ENCODE data around the gene CCL16. TPM values are rescaled to one million over a fixed set of nuclear protein-coding genes. Genes with fewer than 3 reads are reported as not detected.

The CCL16 gene
- total and polyA plus RNA-seq, 2 of the 8 experiments (the other 6 are each of a cell fraction or from before 2014, with no cell fraction given), result not detected

DNA sequence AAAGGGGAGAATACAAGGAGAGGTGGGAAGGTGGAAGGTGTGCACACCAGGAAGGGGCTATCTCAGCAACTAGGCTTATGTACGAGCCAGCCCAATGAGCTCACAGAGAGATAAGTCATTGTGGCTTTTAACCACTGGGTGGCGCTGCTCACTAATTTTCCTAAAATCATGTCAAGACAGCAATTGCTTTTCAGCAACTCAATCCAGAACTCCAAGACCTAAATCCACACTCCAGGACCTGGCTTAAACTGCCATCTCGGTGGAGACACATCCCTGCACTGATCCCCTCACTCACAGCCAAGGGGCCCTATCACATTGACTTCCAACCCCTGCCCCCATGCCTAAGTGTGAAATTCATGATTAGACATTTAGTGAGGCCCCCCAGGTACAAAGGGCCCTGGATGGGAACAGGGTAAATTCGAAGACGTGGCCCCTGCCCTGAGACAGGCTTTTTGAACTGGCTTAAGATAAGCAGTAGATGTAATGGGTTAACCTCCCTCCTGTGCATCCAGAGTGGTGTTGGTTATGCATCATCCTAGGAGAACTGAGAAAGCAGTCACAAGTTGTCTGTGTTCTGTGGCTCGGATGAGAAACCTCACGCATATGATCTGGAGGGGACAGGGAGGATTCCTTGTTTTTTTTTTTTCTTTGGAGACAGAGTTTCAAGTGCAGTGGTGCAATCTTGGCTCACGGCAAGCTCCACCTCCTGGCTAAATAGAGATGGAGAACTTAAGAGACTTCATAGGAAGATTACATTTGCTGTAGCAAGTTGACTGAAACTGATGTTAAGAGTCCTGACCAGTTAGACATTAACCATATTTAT is 11.5 kb downstream of the CCL16 start:
- H3K9me3 ChIP-seq (ENCODE audit: insufficient read depth in 2 of 2, low read depth in 1 of 2, low read length in 1 of 2), result no peaks in the 10 kb centered on the region
- H4K5ac ChIP-seq (ENCODE audit: insufficient read length, low read depth, low read length), result peak overlapping the region; percentile 26
- no peak overlapping the region for H3K27ac ChIP-seq (ENCODE audit: low read depth, low read length)
- no peak overlapping the region for H3K4me2 ChIP-seq (ENCODE audit: insufficient read depth in 1 of 2, low read depth in 2 of 2, low read length in 2 of 2)
- no peak overlapping the region for H3K14ac ChIP-seq (ENCODE audit: insufficient read length)
- peak; percentile 60 to 87 for DNase-seq (ENCODE audit: low read depth in 1 of 2, low spot score in 2 of 2)
- 0 out of 2 replicates have a peak overlapping the region, but pooled peaks have one; percentile 65 for H2AFZ ChIP-seq (ENCODE audit: low read length)
- H2BK20ac ChIP-seq (ENCODE audit: low read length), result no peak overlapping the region
- H3K79me2 ChIP-seq (ENCODE audit: control insufficient read depth in 1 of 2, insufficient read depth in 2 of 2, low read length in 2 of 2), result no peaks in the 10 kb centered on the region
- H3K79me1 ChIP-seq (ENCODE audit: low read depth, low read length), result no peaks in the 10 kb centered on the region
- no peak overlapping the region for H3K9ac ChIP-seq (replicated peaks in 1 of 4; ENCODE audit: extremely low read depth in 1 of 4, low read depth in 3 of 4, low read length in 3 of 4)
- no peak for FAIRE-seq
- H3K56ac ChIP-seq (replicated peaks; ENCODE audit: insufficient read length, low read depth, low read length), result no peak overlapping the region
- no peak overlapping the region for H2BK15ac ChIP-seq (ENCODE audit: low read length)
- H4K20me1 ChIP-seq (replicated peaks in 1 of 2; ENCODE audit: control insufficient read depth in 1 of 2, insufficient read depth in 2 of 2, low read length in 2 of 2), result no peaks in the 10 kb centered on the region
- no peak overlapping the region for H3K4ac ChIP-seq (replicated peaks; ENCODE audit: insufficient read length, low read depth, low read length)
- no peak overlapping the region for H3K23ac ChIP-seq (ENCODE audit: insufficient read length)
- POLR2A ChIA-PET (ENCODE audit: partially characterized antibody), result interaction anchor here (0.6 kb wide), 1 partner anchor 38 kb away, joined by 3 read pairs; no protein-coding TSS in a partner anchor
- H2BK120ac ChIP-seq (replicated peaks; ENCODE audit: low read depth, low read length), result no peak overlapping the region
- H3K36me3 ChIP-seq (ENCODE audit: control insufficient read depth in 2 of 4, insufficient read depth in 4 of 4, low read length in 3 of 4), result no peaks in the 10 kb centered on the region
- H3K27me3 ChIP-seq (replicated peaks in 1 of 4; ENCODE audit: control insufficient read depth in 3 of 4, extremely low read depth in 1 of 4, insufficient read depth in 3 of 4, low read length in 3 of 4), result no peaks in the 10 kb centered on the region
- peaks cover 0 to 2% (median 0%) of the 10 kb centered on the region in 4 experiments; a peak in 2 of 7 replicates for H3K4me1 ChIP-seq (replicated peaks in 1 of 4; ENCODE audit: control insufficient read depth in 3 of 4, insufficient read depth in 4 of 4, low read length in 3 of 4)
- H3K18ac ChIP-seq (ENCODE audit: extremely low read depth, low read length), result no peak overlapping the region
- no peak overlapping the region for H2BK5ac ChIP-seq (ENCODE audit: low read depth, low read length)
- H3K4me3 ChIP-seq (ENCODE audit: extremely low read depth in 1 of 4, insufficient read depth in 2 of 4, low read depth in 3 of 4, low read length in 4 of 4), result no peak overlapping the region
- CTCF ChIA-PET (ENCODE audit: partially characterized antibody), result interaction anchor here (0.6 to 5.1 kb wide), 28 partner anchors 9 to 1679 kb away, joined by 3 to 46 read pairs (median 3); partner anchors contain the start of gene LYZL6
- 66% methylated on average over 8 of the region's 8 CpGs; no CpG with 5 or more reads in 1 of the 2 experiments for WGBS, 2 experiments (ENCODE audit: extremely low coverage in 1 of 2, insufficient coverage in 1 of 2, insufficient read length in 1 of 2, insufficient replicate concordance in 2 of 2, low coverage in 1 of 2, low lambda C conversion rate in 2 of 2, missing lambda C conversion rate in 1 of 2)
- no peak overlapping the region for H2BK12ac ChIP-seq (ENCODE audit: low read depth, low read length)
- peak overlapping the region; percentile 28; the same call in 1 of the 2 replicates for H4K8ac ChIP-seq (ENCODE audit: extremely low read depth, insufficient read depth, low read length)
- H4K91ac ChIP-seq (replicated peaks; ENCODE audit: insufficient read length, low read length), result no peak overlapping the region
- no peak overlapping the region for H2AK5ac ChIP-seq (ENCODE audit: low read depth, low read length)
- no peaks in the 10 kb centered on the region for H3K23me2 ChIP-seq (ENCODE audit: low read depth, low read length)
- TF ChIP-seq TAF7 (optimal IDR thresholded peaks at IDR 0.05; ENCODE audit: borderline replicate concordance, low read depth, low read length) (no peak), EGR1 (IDR thresholded peaks at IDR 0.05; ENCODE audit: borderline replicate concordance, low read depth, low read length) (no peak), BACH1 (IDR thresholded peaks at IDR 0.05; ENCODE audit: low read length) (no peak), TEAD4 (IDR thresholded peaks at IDR 0.05; ENCODE audit: low read depth, low read length) (no peak), CTCF (IDR thresholded peaks at IDR 0.05; ENCODE audit: control extremely low read depth in 1 of 3, insufficient read depth in 1 of 3, low read depth in 1 of 3, low read length in 3 of 3) (peak; percentile 15 to 88 (median 81)), RAD21 (IDR thresholded peaks at IDR 0.05 in 1 of 2, conservative IDR thresholded peaks at IDR 0.05 in 1 of 2; ENCODE audit: low read depth in 2 of 2, low read length in 2 of 2) (peak; percentile 95), CEBPB (IDR thresholded peaks at IDR 0.05; ENCODE audit: low read depth, low read length) (no peak), CTBP2 (IDR thresholded peaks at IDR 0.05; ENCODE audit: borderline replicate concordance, insufficient read depth, insufficient read length, low read length) (no peak), POLR2AphosphoS5 (IDR thresholded peaks at IDR 0.05; ENCODE audit: low read depth, low read length) (no peak)

Measured in H1 (cell line).